ENCODE results near the gene ISG15. TPM values are rescaled to one million over a fixed set of nuclear protein-coding genes. Genes with fewer than 3 reads are reported as not detected.

The ISG15 gene
- total and polyA plus RNA-seq, 7 donors, result 49.4 to 357 (median 78.7) TPM

DNA sequence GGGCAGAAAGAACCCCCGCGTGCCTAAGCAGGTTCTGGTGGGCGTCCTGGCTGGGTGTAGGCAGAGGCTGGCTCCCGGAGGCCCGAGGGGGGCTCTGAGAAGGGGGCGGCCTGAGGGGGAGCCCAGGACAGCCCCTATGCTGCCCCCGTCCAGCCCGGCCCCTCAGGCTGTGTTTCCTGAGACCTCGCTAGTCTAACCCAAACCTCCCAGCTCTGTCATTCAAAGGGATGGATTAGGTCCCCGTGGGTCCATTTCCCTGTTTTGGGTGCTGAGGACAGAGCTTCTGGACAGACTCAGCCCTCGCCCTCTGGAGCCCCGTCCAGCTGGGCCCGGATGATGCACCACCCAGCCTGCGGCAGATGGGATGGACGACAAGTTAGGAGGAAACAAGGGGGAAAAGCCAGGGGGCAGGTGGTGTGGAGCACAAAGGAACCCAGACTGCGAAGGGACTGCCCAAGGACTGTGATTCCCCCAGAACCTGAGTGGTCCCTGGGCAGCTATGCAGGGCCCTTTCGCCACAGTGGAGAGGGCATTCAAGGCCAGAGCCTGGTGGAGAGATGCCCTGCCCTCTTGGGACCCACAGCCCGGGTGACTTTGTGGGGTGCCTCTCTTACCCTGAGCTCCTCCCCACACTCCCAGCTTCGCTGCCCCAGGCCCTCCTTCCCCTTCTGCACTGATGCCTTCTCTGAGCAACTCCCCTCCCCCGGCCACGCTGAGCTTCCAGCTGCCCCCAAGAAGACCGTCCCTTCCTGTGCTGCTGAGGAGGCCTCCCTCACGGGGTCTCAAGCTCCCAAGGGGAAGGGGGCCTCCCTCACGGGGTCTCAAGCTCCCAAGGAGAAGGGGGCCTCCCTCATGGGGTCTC, 16.2 kb upstream of the ISG15 start:
- Histone ChIP-seq H3K4me3 (no peak overlapping the region), H3K4me1 (peaks cover 0 to 41% (median 31%) of the 10 kb centered on the region in 4 donors), H3K9me3 (peaks cover 0 to 4% (median 2%) of the 10 kb centered on the region in 4 donors), H3K27ac (no peak overlapping the region), H3K27me3 (peaks cover 0 to 17% (median 5%) of the 10 kb centered on the region in 3 donors), H3K36me3 (no peaks in the 10 kb centered on the region)
- intact Hi-C loops (cut with DNase I), result no loop called here
- no peak for TF ChIP-seq CTCF (IDR thresholded peaks at IDR 0.05)
- TF ChIP-seq POLR2A (IDR thresholded peaks at IDR 0.05), result no peak
- TF ChIP-seq POLR2AphosphoS5 (IDR thresholded peaks at IDR 0.05), result no peak
- no peak for TF ChIP-seq EP300 (IDR thresholded peaks at IDR 0.05)
- DNase-seq, result peak; percentile 64
- WGBS, 2 donors, result 59 to 71% methylated on average over 24 of the region's 24 CpGs

DNA sequence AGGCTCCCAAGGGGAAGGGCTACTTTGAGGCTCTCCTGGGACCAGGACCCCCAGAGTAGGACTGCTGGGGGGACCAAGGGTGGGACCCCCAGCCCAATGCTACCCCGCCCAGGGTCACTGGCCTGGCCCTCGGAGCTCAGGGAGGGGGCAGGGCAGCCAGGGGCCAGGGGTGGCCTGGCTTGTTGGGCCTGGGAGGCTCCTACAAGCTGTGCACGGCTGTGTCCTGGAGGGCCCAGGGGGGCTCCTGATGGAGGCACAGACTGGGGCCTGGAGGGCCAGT, 15.6 kb upstream of the ISG15 start:
- Histone ChIP-seq H3K4me1 (peaks cover 0 to 42% (median 31%) of the 10 kb centered on the region in 4 donors), H3K27ac (no peak overlapping the region), H3K36me3 (no peaks in the 10 kb centered on the region), H3K27me3 (peaks cover 0 to 17% (median 5%) of the 10 kb centered on the region in 3 donors), H3K4me3 (no peak overlapping the region), H3K9me3 (peaks cover 0 to under 1% (median 0%) of the 10 kb centered on the region in 4 donors)
- intact Hi-C loops (cut with DNase I), result no loop called here
- TF ChIP-seq POLR2AphosphoS5 (IDR thresholded peaks at IDR 0.05), result no peak
- TF ChIP-seq EP300 (IDR thresholded peaks at IDR 0.05), result no peak
- no peak for TF ChIP-seq CTCF (IDR thresholded peaks at IDR 0.05)
- TF ChIP-seq POLR2A (IDR thresholded peaks at IDR 0.05), result no peak
- DNase-seq, result peak; percentile 66
- WGBS, 2 donors, result 75 to 81% methylated on average over 3 of the region's 3 CpGs

- intact Hi-C loops (cut with DNase I), result no loop called here
- no peak for TF ChIP-seq POLR2AphosphoS5 (IDR thresholded peaks at IDR 0.05)
- WGBS, 2 donors, result 25 to 52% methylated on average over 75 of the region's 75 CpGs
- Histone ChIP-seq H3K36me3 (no peaks in the 10 kb centered on the region), H3K27ac (peak overlapping the region in 3 of 4 donors; percentile 89 to 96 (median 96)), H3K4me3 (peak overlapping the region; percentile 46 to 92 (median 60)), H3K4me1 (peaks cover 0 to 42% (median 31%) of the 10 kb centered on the region in 4 donors), H3K27me3 (peaks cover 0 to 17% (median 5%) of the 10 kb centered on the region in 3 donors), H3K9me3 (no peaks in the 10 kb centered on the region)
- peak; percentile 66 for DNase-seq
These were observed 15.1 kb upstream of the ISG15 start for GRCh38 chr1:997993-998744.

GRCh38 chr1:998745-998994, 14.6 kb upstream of the ISG15 start:
- intact Hi-C loops (cut with DNase I), result no loop called here
- peak overlapping the region; percentile 89 to 98 (median 96) for H3K27ac ChIP-seq
- 3 to 4% methylated on average over 27 of the region's 27 CpGs for WGBS, 2 donors
- TF ChIP-seq POLR2A (IDR thresholded peaks at IDR 0.05) (no peak), POLR2AphosphoS5 (IDR thresholded peaks at IDR 0.05) (no peak), CTCF (IDR thresholded peaks at IDR 0.05) (no peak), EP300 (IDR thresholded peaks at IDR 0.05) (no peak)
- H3K9me3 ChIP-seq, result no peaks in the 10 kb centered on the region
- peak overlapping the region; percentile 46 to 92 (median 60) for H3K4me3 ChIP-seq
- no peaks in the 10 kb centered on the region for H3K36me3 ChIP-seq
- DNase-seq, result no peak
- peaks cover 0 to 42% (median 31%) of the 10 kb centered on the region in 4 donors for H3K4me1 ChIP-seq
- H3K27me3 ChIP-seq, result peaks cover 0 to 17% (median 5%) of the 10 kb centered on the region in 3 donors

DNA sequence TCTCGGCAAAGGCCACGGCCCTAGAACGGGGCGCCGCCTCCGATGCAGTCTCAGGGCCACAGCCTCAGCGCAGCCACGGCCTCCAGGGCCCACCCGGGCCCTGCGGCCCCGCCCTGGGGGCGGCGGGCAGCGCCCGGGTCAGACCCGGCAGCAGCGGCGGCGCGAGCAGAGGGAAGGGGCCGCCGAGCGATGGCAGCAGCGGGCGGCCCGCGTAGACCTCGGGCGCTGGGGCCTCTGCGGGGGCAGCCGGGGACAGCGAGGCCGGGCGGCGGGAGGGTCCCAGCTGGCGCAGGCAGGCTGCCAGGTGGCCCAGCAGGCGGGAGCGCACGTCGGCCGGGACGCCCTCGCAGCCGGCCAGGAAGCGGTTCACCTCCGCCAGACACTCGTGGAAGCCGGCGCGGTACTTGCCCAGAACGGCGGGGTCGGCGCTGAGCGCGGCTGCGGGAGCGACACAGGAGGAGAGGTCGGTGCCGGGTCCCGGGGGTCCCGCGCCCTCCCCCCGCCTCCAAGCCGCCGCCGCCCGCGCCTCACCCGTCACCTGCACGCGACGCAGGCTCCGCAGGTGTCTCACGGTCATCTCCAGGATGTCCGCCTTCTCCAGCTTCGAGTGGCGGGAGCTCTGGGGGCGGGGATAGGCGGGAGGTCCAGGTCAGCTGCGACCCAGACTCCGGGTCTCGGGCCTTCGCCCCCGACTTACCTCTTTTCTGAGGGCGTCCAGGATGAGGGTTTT, 14.1 kb upstream of the ISG15 start:
- peak overlapping the region; percentile 89 to 98 (median 96) for H3K27ac ChIP-seq
- intact Hi-C loops (cut with DNase I), result no loop called here
- no peaks in the 10 kb centered on the region for H3K9me3 ChIP-seq
- peaks cover 0 to 17% (median 5%) of the 10 kb centered on the region in 3 donors for H3K27me3 ChIP-seq
- no peak for TF ChIP-seq CTCF (IDR thresholded peaks at IDR 0.05)
- no peak for TF ChIP-seq POLR2A (IDR thresholded peaks at IDR 0.05)
- no peak for TF ChIP-seq EP300 (IDR thresholded peaks at IDR 0.05)
- peak in 1 of 4 donors; percentile 4 for TF ChIP-seq POLR2AphosphoS5 (IDR thresholded peaks at IDR 0.05)
- peaks cover 0 to 42% (median 31%) of the 10 kb centered on the region in 4 donors for H3K4me1 ChIP-seq
- H3K4me3 ChIP-seq, result peak overlapping the region; percentile 46 to 92 (median 60)
- 0 to 1% methylated on average over 86 of the region's 86 CpGs for WGBS, 2 donors
- no peaks in the 10 kb centered on the region for H3K36me3 ChIP-seq
- peak; percentile 78 for DNase-seq
